Neutrophil (primary cell): ENCODE measurements around the gene CHN2.

ENCODE experiments used
- H3K27ac ChIP-seq: fragments of 200-600 bp; sonication (generic); 2 replicates; pipeline ENCODE4 v1.5.1; 2016; ENCODE audit warnings: mild to moderate bottlenecking, moderate library complexity
- H3K27me3 ChIP-seq: fragments of 200-600 bp; sonication (generic); 2 replicates; pipeline ENCODE4 v1.6.0; 2016; ENCODE audit warnings: mild to moderate bottlenecking
- H3K36me3 ChIP-seq: fragments of 200-600 bp; sonication (generic); 2 replicates; pipeline ENCODE4 v1.5.1; 2017
- H3K4me1 ChIP-seq, 2 experiments: fragments of 200-600 bp in 1 of 2; sonication (generic) in 1 of 2; 1 replicate in 1 of 2; 2 replicates in 1 of 2; pipeline versions ENCODE4 v1.5.1 to v1.6.1; 2013 to 2016; ENCODE audit warnings: low read depth in 1 of 2, low read length in 1 of 2, mild to moderate bottlenecking in 1 of 2, moderate library complexity in 1 of 2; ENCODE audit not compliant: control insufficient read depth in 1 of 2, insufficient read depth in 1 of 2
- H3K4me3 ChIP-seq, 2 experiments: fragments of 200-600 bp in 1 of 2; sonication (generic) in 1 of 2; 1 replicate in 1 of 2; 2 replicates in 1 of 2; pipeline ENCODE4 v1.5.1; 2013 to 2016; ENCODE audit warnings: low read depth in 1 of 2, low read length in 1 of 2, mild to moderate bottlenecking in 1 of 2, moderate library complexity in 1 of 2
- H3K9me3 ChIP-seq: fragments of 200-600 bp; sonication (generic); 2 replicates; pipeline ENCODE4 v1.5.1; 2016
- TF ChIP-seq, protein P1 (sequence below): fragments of 200-600 bp; sonication (generic); IDR thresholded peaks from 2 replicates; pipeline ENCODE4 v1.5.1; 2016; ENCODE audit warnings: antibody characterized with exemption

The CHN2 gene

DNA sequence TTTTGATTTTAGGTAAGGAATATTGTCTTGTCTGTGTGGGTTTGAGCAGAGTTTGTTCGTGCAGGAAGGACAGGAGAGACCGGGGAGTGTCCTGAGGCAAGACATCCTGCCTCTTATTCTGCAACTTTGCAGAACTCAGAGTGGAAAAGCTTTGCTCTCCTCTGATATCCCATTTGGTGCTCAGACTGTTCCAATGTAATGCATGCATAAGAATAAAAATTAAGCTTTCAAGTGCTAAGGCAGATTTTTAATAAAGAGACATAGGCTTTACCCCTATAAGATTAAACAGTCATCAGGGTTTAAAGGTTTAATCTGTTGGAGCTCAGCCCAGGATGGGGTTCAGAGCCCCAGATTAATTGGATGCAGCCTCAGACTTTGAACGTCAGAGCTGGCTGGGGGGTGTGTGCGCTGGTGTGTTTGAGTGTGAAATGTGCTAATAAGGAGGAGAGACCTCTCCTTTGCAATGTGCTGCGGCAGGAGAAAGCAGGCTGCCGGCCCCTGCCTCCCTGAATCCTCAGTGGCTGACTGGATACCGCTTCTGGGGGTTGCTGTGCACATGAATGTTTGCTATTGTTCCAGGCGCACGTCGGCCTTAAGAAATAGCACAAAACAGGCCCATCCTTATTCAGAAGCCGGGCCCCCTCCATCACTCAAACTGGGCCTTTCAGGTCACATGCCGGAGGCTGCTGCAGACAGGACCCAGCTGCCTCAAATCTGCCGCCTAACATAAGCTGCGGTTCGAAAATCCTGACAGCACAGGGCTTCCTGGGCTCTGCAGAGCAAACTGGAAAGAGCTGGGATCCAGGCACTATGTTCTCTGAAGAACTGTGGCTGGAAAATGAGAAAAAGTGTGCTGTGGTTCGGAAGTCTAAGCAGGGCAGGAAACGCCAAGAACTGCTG, 285.0 kb downstream of the CHN2 start:
- H3K9me3 ChIP-seq: no peaks in the 10 kb centered on the region
- H3K27ac ChIP-seq: no peak overlapping the region
- no peaks in the 10 kb centered on the region for H3K27me3 ChIP-seq
- TF ChIP-seq, protein P1, sequence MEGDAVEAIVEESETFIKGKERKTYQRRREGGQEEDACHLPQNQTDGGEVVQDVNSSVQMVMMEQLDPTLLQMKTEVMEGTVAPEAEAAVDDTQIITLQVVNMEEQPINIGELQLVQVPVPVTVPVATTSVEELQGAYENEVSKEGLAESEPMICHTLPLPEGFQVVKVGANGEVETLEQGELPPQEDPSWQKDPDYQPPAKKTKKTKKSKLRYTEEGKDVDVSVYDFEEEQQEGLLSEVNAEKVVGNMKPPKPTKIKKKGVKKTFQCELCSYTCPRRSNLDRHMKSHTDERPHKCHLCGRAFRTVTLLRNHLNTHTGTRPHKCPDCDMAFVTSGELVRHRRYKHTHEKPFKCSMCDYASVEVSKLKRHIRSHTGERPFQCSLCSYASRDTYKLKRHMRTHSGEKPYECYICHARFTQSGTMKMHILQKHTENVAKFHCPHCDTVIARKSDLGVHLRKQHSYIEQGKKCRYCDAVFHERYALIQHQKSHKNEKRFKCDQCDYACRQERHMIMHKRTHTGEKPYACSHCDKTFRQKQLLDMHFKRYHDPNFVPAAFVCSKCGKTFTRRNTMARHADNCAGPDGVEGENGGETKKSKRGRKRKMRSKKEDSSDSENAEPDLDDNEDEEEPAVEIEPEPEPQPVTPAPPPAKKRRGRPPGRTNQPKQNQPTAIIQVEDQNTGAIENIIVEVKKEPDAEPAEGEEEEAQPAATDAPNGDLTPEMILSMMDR: no peak
- no peaks in the 10 kb centered on the region for H3K36me3 ChIP-seq
- H3K4me3 ChIP-seq: no peak overlapping the region
- no peaks in the 10 kb centered on the region for H3K4me1 ChIP-seq

DNA sequence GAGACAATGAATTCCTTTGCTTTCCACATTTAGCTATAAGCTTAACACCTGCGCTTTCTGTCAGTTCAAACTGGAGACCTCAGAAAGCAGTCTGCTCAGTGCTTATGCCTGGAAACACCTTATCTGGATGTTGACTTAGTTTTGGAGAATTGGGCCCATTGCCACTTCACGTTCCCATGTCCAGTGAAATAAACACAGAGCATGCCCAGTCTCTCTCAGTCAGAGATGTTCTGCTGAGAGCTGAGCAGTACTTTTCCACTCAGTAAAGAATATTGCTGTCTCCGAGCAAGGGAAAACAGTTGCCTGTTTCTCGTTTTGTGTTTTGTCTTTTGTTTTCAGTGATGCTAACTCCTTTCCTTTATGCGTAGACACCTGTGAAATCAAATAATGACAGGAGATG, 285.9 kb downstream of the CHN2 start:
- H3K27me3 ChIP-seq: no peaks in the 10 kb centered on the region
- TF ChIP-seq, protein P1: no peak
- no peaks in the 10 kb centered on the region for H3K36me3 ChIP-seq
- H3K9me3 ChIP-seq: no peaks in the 10 kb centered on the region
- H3K27ac ChIP-seq: no peak overlapping the region
- no peak overlapping the region for H3K4me3 ChIP-seq
- H3K4me1 ChIP-seq: no peaks in the 10 kb centered on the region

DNA sequence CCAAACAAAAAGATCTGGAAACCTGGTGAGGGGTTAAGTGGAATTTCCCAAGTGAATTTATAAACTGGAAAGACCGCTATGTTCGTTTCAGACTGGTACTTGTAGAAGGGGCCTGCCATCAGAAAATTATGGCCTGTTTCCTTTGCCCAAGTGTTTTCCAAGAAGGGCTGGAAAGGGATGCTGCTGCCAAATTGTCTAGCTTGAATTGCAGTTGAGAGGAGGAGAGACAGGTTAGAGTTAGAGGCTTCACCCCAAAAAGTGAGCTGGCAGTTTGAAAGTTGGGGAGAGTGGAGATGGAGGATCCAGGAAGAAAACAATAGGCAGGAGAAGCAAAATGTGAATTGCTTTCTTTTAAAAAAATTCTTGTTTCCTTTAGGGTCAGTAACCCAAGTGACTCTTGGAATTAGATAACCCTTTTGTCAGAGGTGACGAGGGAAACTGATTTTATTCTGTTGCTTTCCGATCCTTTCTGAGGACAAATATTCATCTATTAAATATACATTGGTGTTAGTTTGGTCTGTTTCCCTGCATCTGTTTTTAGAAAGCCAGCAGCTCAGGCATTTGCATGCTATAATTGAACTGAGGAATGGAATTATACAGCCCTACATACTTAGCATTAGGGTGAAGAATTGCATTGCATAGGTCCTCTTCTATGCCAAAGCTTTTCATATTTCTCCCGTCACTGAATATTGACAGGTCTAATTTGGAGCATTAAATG, 286.5 kb downstream of the CHN2 start:
- Histone ChIP-seq H3K9me3 (no peaks in the 10 kb centered on the region), H3K4me1 (no peaks in the 10 kb centered on the region), H3K27ac (no peak overlapping the region), H3K4me3 (no peak overlapping the region), H3K27me3 (no peaks in the 10 kb centered on the region), H3K36me3 (no peaks in the 10 kb centered on the region)
- TF ChIP-seq, protein P1: no peak

DNA sequence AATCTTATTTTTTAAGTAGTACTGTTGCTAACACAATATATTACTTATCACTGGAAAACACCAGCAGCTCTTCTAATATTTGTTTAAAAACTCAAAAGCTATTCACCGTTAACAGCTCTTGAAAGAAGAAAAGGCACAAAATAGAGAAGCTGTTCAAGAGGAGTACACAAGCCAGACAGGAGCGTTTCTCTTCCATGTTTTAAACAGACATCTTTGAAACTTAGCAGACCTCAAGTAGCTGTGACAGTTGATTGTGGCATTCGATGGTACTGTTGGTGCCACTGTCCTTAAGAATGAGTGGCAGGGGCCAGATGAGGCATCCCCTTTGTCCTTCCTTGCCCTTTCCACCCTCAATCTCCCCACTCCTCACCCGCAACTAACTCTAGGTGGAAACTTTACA, 287.5 kb downstream of the CHN2 start:
- TF ChIP-seq, protein P1: no peak
- H3K27ac ChIP-seq: no peak overlapping the region
- no peaks in the 10 kb centered on the region for H3K9me3 ChIP-seq
- no peaks in the 10 kb centered on the region for H3K4me1 ChIP-seq
- no peaks in the 10 kb centered on the region for H3K27me3 ChIP-seq
- H3K4me3 ChIP-seq: no peak overlapping the region
- no peaks in the 10 kb centered on the region for H3K36me3 ChIP-seq

DNA sequence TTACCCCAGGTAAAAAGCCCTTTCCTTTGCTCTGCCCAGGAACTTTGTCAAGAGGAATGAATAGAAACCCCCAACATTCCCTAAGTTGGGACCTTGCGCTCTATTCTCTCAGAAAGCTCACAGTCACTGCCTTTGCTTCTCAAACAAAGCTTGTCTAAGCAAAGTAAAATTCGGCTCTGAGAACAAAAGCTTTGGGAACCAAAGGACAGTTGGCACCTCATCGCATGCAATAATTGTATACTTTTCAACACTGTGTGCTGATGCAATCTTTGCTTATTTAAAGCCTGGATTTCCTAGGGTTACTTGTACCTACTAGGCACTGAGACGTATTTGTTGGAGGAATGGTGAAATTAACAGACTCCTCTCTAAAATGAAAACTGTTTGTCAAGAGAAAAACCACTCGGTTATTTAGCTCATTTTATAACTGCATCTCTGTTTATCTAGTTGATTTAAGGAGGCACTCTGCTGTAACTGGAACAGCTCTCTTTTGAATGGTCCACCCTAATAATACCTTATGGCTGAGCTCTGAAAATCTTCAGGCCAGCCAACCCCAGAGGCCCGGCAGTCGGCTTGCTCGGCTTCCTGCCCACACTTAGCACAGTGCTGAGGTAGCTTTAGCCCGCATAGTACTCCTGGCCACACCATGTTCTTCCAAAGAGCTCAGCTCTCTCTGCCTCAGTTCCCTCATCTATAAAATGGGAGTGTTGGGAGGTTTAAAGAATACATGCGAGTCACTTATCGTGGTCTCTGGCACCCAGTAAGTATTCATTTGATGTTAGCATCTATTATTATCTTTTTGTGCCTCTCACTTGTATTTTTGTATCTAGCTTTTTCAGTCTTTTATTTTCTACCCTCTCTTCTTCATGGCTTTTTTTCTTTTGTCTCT, 288.9 kb downstream of the CHN2 start:
- Histone ChIP-seq H3K4me3 (no peak overlapping the region), H3K27me3 (no peaks in the 10 kb centered on the region), H3K27ac (no peak overlapping the region), H3K36me3 (no peaks in the 10 kb centered on the region), H3K4me1 (no peaks in the 10 kb centered on the region), H3K9me3 (no peaks in the 10 kb centered on the region)
- TF ChIP-seq, protein P1: no peak
